Hepatocyte (in vitro differentiated cells): ENCODE data around the gene NOTCH2NLA.
"Not testable (repeated sequence)": the region's sequence is repeated elsewhere in the genome, so short reads cannot be mapped to it uniquely, and the experiment has no call there.

Experiments
- EZH2 ChIP-seq: fragments of 200-600 bp; sonication (generic); IDR thresholded peaks from 2 replicates; pipeline ENCODE4 v1.6.1; 2016; ENCODE audit warnings: antibody characterized with exemption, mild to moderate bottlenecking, borderline replicate concordance
- EZH2phosphoT487 ChIP-seq: fragments of 200-600 bp; sonication (generic); IDR thresholded peaks from one replicate; pipeline ENCODE4 v1.6.1; 2018; ENCODE audit warnings: antibody characterized with exemption, mild to moderate bottlenecking, low read depth, moderate library complexity; ENCODE audit not compliant: unreplicated experiment, severe bottlenecking
- TF ChIP-seq, protein P1 (sequence below): fragments of 200-600 bp; sonication (generic); IDR thresholded peaks from 2 replicates; pipeline ENCODE4 v1.5.1; 2016; ENCODE audit warnings: antibody characterized with exemption, mild to moderate bottlenecking; ENCODE audit not compliant: poor library complexity

GRCh38 chr1:146270129-146270528 lies 41.3 kb upstream of the NOTCH2NLA start:
- TF ChIP-seq, protein P1, sequence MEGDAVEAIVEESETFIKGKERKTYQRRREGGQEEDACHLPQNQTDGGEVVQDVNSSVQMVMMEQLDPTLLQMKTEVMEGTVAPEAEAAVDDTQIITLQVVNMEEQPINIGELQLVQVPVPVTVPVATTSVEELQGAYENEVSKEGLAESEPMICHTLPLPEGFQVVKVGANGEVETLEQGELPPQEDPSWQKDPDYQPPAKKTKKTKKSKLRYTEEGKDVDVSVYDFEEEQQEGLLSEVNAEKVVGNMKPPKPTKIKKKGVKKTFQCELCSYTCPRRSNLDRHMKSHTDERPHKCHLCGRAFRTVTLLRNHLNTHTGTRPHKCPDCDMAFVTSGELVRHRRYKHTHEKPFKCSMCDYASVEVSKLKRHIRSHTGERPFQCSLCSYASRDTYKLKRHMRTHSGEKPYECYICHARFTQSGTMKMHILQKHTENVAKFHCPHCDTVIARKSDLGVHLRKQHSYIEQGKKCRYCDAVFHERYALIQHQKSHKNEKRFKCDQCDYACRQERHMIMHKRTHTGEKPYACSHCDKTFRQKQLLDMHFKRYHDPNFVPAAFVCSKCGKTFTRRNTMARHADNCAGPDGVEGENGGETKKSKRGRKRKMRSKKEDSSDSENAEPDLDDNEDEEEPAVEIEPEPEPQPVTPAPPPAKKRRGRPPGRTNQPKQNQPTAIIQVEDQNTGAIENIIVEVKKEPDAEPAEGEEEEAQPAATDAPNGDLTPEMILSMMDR = not testable (repeated sequence)
- not testable (repeated sequence) for TF ChIP-seq EZH2, EZH2phosphoT487
